HG02870 (cell line): Measurements from ENCODE around the gene PFKP.

Experiments used
- ATAC-seq: cut with Tn5 transposase; IDR thresholded peaks from one replicate; pipeline ENCODE4 v1.9.1; 2021; ENCODE audit warnings: mild to moderate bottlenecking, moderate library complexity; ENCODE audit not compliant: unreplicated experiment

PFKP gene

GRCh38 chr10:3110782-3111620 is 43.7 kb downstream of the PFKP start:
- ATAC-seq = no peak

- no peak for ATAC-seq
Observed at GRCh38 chr10:3111621-3112163, 44.3 kb downstream of the PFKP start.

GRCh38 chr10:3113343-3113720 is 46.0 kb downstream of the PFKP start:
- no peak for ATAC-seq

GRCh38 chr10:3115685-3116084 is 48.3 kb downstream of the PFKP start:
- ATAC-seq = no peak

- ATAC-seq = no peak
Observed at GRCh38 chr10:3116508-3117100, 49.3 kb downstream of the PFKP start.

GRCh38 chr10:3117486-3117885 is 50.1 kb downstream of the PFKP start:
- ATAC-seq = no peak

GRCh38 chr10:3118641-3119091 is 51.3 kb downstream of the PFKP start:
- no peak for ATAC-seq

GRCh38 chr10:3119796-3120459 is 52.6 kb downstream of the PFKP start:
- no peak for ATAC-seq

- no peak for ATAC-seq
Observed at GRCh38 chr10:3122034-3122433, 54.7 kb downstream of the PFKP start.

- ATAC-seq = no peak
Observed at GRCh38 chr10:3122486-3123205, 55.3 kb downstream of the PFKP start.

GRCh38 chr10:3123571-3124411 is 56.4 kb downstream of the PFKP start:
- no peak for ATAC-seq

- no peak for ATAC-seq
Observed at GRCh38 chr10:3124412-3125175, 57.2 kb downstream of the PFKP start.

- no peak for ATAC-seq
Observed at GRCh38 chr10:3125527-3126170, 58.3 kb downstream of the PFKP start.

- ATAC-seq = no peak
Observed at GRCh38 chr10:3126249-3126648, 58.9 kb downstream of the PFKP start.

GRCh38 chr10:3126741-3127346 is 59.5 kb downstream of the PFKP start:
- ATAC-seq = no peak

GRCh38 chr10:3127921-3128320 is 60.6 kb downstream of the PFKP start:
- no peak for ATAC-seq

- ATAC-seq = no peak
Observed at GRCh38 chr10:3128379-3129130, 61.2 kb downstream of the PFKP start.
